Measurements from ENCODE around the gene PTPRG.

- TF ChIP-seq, protein P1, sequence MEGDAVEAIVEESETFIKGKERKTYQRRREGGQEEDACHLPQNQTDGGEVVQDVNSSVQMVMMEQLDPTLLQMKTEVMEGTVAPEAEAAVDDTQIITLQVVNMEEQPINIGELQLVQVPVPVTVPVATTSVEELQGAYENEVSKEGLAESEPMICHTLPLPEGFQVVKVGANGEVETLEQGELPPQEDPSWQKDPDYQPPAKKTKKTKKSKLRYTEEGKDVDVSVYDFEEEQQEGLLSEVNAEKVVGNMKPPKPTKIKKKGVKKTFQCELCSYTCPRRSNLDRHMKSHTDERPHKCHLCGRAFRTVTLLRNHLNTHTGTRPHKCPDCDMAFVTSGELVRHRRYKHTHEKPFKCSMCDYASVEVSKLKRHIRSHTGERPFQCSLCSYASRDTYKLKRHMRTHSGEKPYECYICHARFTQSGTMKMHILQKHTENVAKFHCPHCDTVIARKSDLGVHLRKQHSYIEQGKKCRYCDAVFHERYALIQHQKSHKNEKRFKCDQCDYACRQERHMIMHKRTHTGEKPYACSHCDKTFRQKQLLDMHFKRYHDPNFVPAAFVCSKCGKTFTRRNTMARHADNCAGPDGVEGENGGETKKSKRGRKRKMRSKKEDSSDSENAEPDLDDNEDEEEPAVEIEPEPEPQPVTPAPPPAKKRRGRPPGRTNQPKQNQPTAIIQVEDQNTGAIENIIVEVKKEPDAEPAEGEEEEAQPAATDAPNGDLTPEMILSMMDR (IDR thresholded peaks at IDR 0.05; ENCODE audit: insufficient read depth, low read depth, low read length), result no peak
- TF ChIP-seq EZH2 (IDR thresholded peaks at IDR 0.05; ENCODE audit: insufficient read depth, low read length), result no peak
These were observed 85.0 kb downstream of the PTPRG start for GRCh38 chr3:61646360-61646759.
